Measurements from ENCODE around the gene ISCA2. TPM values are rescaled to one million over a fixed set of nuclear protein-coding genes. Genes with fewer than 3 reads are reported as not detected.

Gene ISCA2
- total RNA-seq, 1 donor from 2014 or later, result 33.4 TPM

DNA sequence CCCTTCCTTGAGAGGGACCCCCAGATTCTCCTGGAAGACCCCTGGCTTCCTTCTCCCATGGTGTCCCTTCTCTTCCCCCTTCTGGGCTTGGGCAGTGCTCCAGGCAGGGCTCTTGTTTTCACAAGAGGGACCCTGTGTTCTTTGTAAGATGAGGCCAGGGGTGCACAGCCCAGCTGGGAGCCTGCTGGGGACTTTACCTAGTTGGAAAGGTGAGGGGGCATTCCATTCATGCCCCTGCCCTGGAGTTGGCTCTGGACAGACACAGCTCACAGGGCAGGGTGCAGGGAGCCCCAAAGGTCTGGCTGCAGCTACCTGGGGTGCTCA is 31.2 kb downstream of the ISCA2 start:
- DNase-seq (ENCODE audit: extremely low spot score, unreplicated experiment), result no peak
- H3K27me3 Mint-ChIP-seq, result no peaks in the 10 kb centered on the region
- H3K36me3 Mint-ChIP-seq, result no peaks in the 10 kb centered on the region
- H3K9me3 Mint-ChIP-seq, result no peaks in the 10 kb centered on the region
- TF ChIP-seq CTCF (conservative IDR thresholded peaks at IDR 0.05), result no peak
- H3K4me3 Mint-ChIP-seq, result no peak overlapping the region
- no peak overlapping the region for H3K27ac Mint-ChIP-seq
- peaks cover 5% of the 10 kb centered on the region for H3K4me1 Mint-ChIP-seq (ENCODE audit: unreplicated experiment)

GRCh38 chr14:74525361-74525851 is 31.8 kb downstream of the ISCA2 start:
- H3K4me3 Mint-ChIP-seq, result no peak overlapping the region
- no peaks in the 10 kb centered on the region for H3K27me3 Mint-ChIP-seq
- H3K4me1 Mint-ChIP-seq (ENCODE audit: unreplicated experiment), result peaks cover 5% of the 10 kb centered on the region
- no peaks in the 10 kb centered on the region for H3K9me3 Mint-ChIP-seq
- H3K27ac Mint-ChIP-seq, result no peak overlapping the region
- no peaks in the 10 kb centered on the region for H3K36me3 Mint-ChIP-seq
- no peak for TF ChIP-seq CTCF (conservative IDR thresholded peaks at IDR 0.05)
- no peak for DNase-seq (ENCODE audit: extremely low spot score, unreplicated experiment)

DNA sequence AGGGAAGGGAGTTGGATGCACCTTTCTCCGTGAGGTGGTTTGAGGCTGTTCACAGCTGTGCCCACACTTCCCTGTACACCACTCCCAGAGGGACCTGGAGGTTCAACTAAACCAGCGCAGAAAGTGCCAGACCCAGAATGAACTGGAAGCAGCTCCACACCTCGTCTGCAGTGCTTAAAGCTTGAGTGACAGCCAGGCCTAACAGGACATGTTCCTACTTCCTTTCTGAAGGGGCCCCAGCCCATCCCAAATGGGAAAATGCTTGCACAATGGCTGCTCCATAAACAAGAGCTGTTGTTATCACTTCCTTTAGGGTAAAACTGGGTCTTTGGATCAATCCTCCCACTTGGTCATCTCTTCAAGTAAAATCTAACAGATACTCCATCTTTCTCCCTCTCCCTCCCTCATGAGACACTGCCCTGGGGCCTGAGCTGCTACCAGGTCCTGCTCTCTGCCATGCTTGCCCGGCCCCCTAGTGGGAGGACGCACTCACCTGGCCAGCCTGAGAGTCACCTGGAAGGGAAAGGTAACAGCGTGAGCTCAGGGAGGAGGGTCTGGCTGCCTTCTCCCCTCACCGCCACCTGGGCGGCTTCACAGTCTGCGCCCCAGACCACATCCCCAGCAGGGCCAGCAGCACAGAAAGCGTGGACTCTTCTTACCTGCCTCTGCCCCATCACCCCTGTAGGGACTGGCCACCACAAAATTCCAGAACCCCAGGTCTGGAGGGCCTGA is 33.5 kb downstream of the ISCA2 start:
- Mint-ChIP-seq H3K4me1 (ENCODE audit: unreplicated experiment) (peaks cover 5% of the 10 kb centered on the region), H3K27ac (no peak overlapping the region), H3K36me3 (no peaks in the 10 kb centered on the region), H3K27me3 (no peaks in the 10 kb centered on the region), H3K9me3 (no peaks in the 10 kb centered on the region), H3K4me3 (no peak overlapping the region)
- DNase-seq (ENCODE audit: extremely low spot score, unreplicated experiment), result no peak
- no peak for TF ChIP-seq CTCF (conservative IDR thresholded peaks at IDR 0.05)

DNA sequence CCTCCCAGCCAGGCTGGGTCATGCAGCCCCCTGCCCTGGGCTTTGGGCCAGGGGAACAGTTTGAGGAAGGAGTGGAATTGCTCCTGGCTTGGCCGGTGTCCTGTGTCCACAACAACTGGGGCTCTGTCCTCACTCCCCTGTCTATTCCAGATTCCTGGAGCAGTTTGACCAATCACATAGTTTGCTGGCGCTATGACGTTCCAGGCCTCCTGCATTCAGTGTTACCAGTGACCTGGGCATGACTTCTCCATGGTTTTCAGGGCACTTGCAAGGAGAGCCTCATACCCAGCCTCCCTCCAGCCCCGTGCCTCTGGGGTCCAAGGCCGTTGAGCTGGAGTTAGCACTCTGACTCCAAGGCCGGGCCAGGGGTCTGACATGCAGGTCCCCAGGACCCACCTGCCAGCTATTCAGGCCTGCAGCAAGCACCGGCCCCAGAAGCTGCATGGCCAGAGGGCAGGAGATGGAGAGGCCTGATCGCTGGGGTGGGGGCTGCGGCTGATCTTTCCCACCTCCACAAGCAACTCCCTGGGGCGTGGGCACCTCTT is 34.2 kb downstream of the ISCA2 start:
- TF ChIP-seq CTCF (conservative IDR thresholded peaks at IDR 0.05), result no peak
- Mint-ChIP-seq H3K27ac (no peak overlapping the region), H3K9me3 (no peaks in the 10 kb centered on the region)

DNA sequence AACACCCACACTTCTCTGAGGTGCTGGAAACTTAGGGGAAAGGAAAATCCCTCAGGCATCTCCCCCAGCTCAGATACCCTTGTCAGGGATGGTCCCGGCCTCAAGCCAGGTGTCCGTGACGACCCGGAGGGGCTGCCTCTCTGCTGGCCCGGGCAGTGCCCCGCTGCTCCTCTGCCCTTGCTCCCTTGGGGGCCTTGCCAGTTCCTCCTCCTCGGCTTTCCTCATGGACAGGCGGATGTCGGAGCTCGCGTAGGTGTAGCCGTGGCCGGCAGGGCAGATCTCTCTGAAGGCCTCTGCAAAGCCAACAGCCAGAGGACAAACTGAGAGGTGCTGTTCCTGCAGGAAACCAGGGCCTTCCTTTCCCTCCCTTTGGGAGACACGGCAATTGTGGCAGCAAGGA is 34.8 kb downstream of the ISCA2 start:
- Mint-ChIP-seq H3K4me3 (no peak overlapping the region), H3K36me3 (no peaks in the 10 kb centered on the region), H3K4me1 (ENCODE audit: unreplicated experiment) (peaks cover 5% of the 10 kb centered on the region), H3K27me3 (no peaks in the 10 kb centered on the region), H3K9me3 (no peaks in the 10 kb centered on the region), H3K27ac (no peak overlapping the region)
- DNase-seq (ENCODE audit: extremely low spot score, unreplicated experiment), result no peak
- TF ChIP-seq CTCF (conservative IDR thresholded peaks at IDR 0.05), result no peak

More for the DNA sequence above, 34.2 kb downstream of the ISCA2 start:
- H3K4me1 Mint-ChIP-seq (ENCODE audit: unreplicated experiment), result peaks cover 5% of the 10 kb centered on the region
- DNase-seq (ENCODE audit: extremely low spot score, unreplicated experiment), result no peak
- H3K27me3 Mint-ChIP-seq, result no peaks in the 10 kb centered on the region
- no peaks in the 10 kb centered on the region for H3K36me3 Mint-ChIP-seq
- no peak overlapping the region for H3K4me3 Mint-ChIP-seq

Data from type B pancreatic cell (in vitro differentiated cells).